Adrenal gland (tissue), 12 donors: ENCODE results near the gene BTBD6. TPM values are rescaled to one million over a fixed set of nuclear protein-coding genes. Genes with fewer than 3 reads are reported as not detected.
A peak's percentile ranks its signal among the peaks of the same experiment; 100 is the strongest.
"Not testable (repeated sequence)": the region's sequence is repeated elsewhere in the genome, so short reads cannot be mapped to it uniquely, and the experiment has no call there.

ENCODE experiments used
- DNase-seq, 7 donors: peaks; one replicate each; pipeline ENCODE4 v3.0.0-alpha.2; 2019 to 2020
- H3K27ac ChIP-seq, 5 donors: fragments of 200-600 bp; sonication (generic) in 4 of 5; 1 replicate in 3 of 5; 2 replicates in 2 of 5; pipeline versions ENCODE4 v1.5.1 to v1.8.0; 2016 to 2020; ENCODE audit warnings: mild to moderate bottlenecking in 1 of 5
- H3K27me3 ChIP-seq: fragments of 200-600 bp; 2 replicates; pipeline ENCODE4 v1.8.0; 2021
- H3K36me3 ChIP-seq, 2 donors: fragments of 200-600 bp; replicated peaks in 1 of 2; 1 replicate in 1 of 2; 2 replicates in 1 of 2; pipeline versions ENCODE4 v1.5.1 to v1.8.0; 2018 to 2022
- H3K4me1 ChIP-seq, 2 donors: fragments of 200-600 bp; replicated peaks in 1 of 2; 1 replicate in 1 of 2; 2 replicates in 1 of 2; pipeline versions ENCODE4 v1.5.1 to v1.8.0; 2018 to 2021
- H3K4me3 ChIP-seq, 4 donors: fragments of 200-600 bp; sonication (generic) in 3 of 4; one replicate each; pipeline ENCODE4 v1.5.1; 2016 to 2018
- H3K9me3 ChIP-seq, 3 donors: fragments of 200-600 bp; sonication (generic) in 1 of 3; replicated peaks in 1 of 3; 1 replicate in 2 of 3; 2 replicates in 1 of 3; pipeline versions ENCODE4 v1.5.1 to v1.8.0; 2016 to 2021
- CTCF ChIP-seq, 6 experiments: fragments of 450-650 bp in 4 of 6; fragments of 200-600 bp in 2 of 6; sonication (generic) in 1 of 6; IDR thresholded peaks; 1 replicate in 5 of 6; 2 replicates in 1 of 6; pipeline versions ENCODE4 v1.5.1 to v1.8.0; 2016 to 2021; ENCODE audit warnings: antibody characterized with exemption in 6 of 6, mild to moderate bottlenecking in 2 of 6, moderate library complexity in 1 of 6
- POLR2A ChIP-seq, 2 donors: fragments of 450-650 bp; IDR thresholded peaks; one replicate each; pipeline ENCODE4 v1.6.1; 2017; ENCODE audit warnings: antibody characterized with exemption in 2 of 2, mild to moderate bottlenecking in 2 of 2, moderate library complexity in 1 of 2
- WGBS, 4 donors: extraction: QIAGEN DNeasy Blood & Tissue Kit in 2 of 4; methylation state at CpG; one replicate each; pipeline versions ENCODE4 v1.1.5 to v1.1.7; 2013 to 2017; 5-methylcytosine and 5-hydroxymethylcytosine counted together
- intact Hi-C, 2 donors: fragments of 100-400 bp; cut with DNase I; formaldehyde crosslinking; loops; one replicate each; pipeline versions ENCODE4 v1.14.1 to v1.15.0; 2022 to 2023
- polyA plus RNA-seq, 3 donors: library from polyadenylated mRNA; stranded (reverse); fragments of 200-250 nt in 2 of 3; fragments of 350-450 nt in 1 of 3; fragmentation: Illumina TruSeq in 1 of 3; extraction: RNeasy Lipid Tissue Mini Kit (QIAGEN cat#74804) in 1 of 3; gene quantifications; one replicate each; pipeline ENCODE4 v1.2.3, GENCODE V29; 2013 to 2014
- total RNA-seq, 9 donors: library from RNA; depleted of rRNA in 4 of 9; stranded (reverse); fragments of >200 nt in 4 of 9; fragments of 120-200 nt in 1 of 9; fragmentation: NEBNext Ultra II Directional in 1 of 9; extraction: Animal tissue kit (Norgen Biotek cat#: 25700) in 1 of 9; gene quantifications; one replicate each; pipeline versions ENCODE4 v1.1.0 to v1.2.4, GENCODE V29; 2013 to 2023
- donor health status: healthy with polysubstance abuse.
- donor health status: Bipolar disorder and iron deficiency.
- donor health status: DM: yes; HTN: yes; CAD: no.
- donor health status: DM: no; HTN: no; CAD: no.
- donor health status: DM: no; HTN: no; CAD: no.
- donor health status: DM: yes; HTN: yes; CAD: no.

BTBD6 gene
- total and polyA plus RNA-seq, 12 donors, result 14.3 to 78.5 (median 33.6) TPM

GRCh38 chr14:105294142-105294597 is 45.8 kb downstream of the BTBD6 start:
- 27 to 50% (median 50%) methylated on average over 10 to 15 of the region's 15 CpGs; no CpG with 5 or more reads in 1 of the 4 donors for WGBS, 4 donors
- H3K27me3 ChIP-seq, result no peaks in the 10 kb centered on the region
- H3K9me3 ChIP-seq, result no peaks in the 10 kb centered on the region
- DNase-seq, result peak; percentile 57 to 95 (median 71)
- H3K36me3 ChIP-seq, result no peaks in the 10 kb centered on the region
- intact Hi-C loops, result no loop called here
- peaks cover 9 to 24% of the 10 kb centered on the region in 2 donors for H3K4me1 ChIP-seq
- H3K4me3 ChIP-seq, result no peak overlapping the region
- peak overlapping the region in 2 of 5 donors; percentile 50 to 76 for H3K27ac ChIP-seq
- TF ChIP-seq CTCF (IDR thresholded peaks at IDR 0.05) (peak in 1 of 6 experiments; percentile 29), POLR2A (IDR thresholded peaks at IDR 0.05) (peak; percentile 29 to 43)

- H3K9me3 ChIP-seq, DNase-seq, H3K4me3 ChIP-seq, H3K36me3 ChIP-seq, intact Hi-C loops, H3K27ac ChIP-seq, H3K27me3 ChIP-seq: not testable (repeated sequence)
- 96 to 98% (median 97%) methylated on average over 11 of the region's 11 CpGs for WGBS, 4 donors
- H3K4me1 ChIP-seq, result peaks cover 14 to 39% of the 10 kb centered on the region in 2 donors
These were observed 49.0 kb downstream of the BTBD6 start for GRCh38 chr14:105297311-105297710.

GRCh38 chr14:105299654-105300541 is 51.6 kb downstream of the BTBD6 start:
- H3K27me3 ChIP-seq, result no peaks in the 10 kb centered on the region
- intact Hi-C loops, result no loop called here
- H3K36me3 ChIP-seq, result no peaks in the 10 kb centered on the region
- peak overlapping the region; percentile 19 to 92 (median 71) for H3K4me3 ChIP-seq
- TF ChIP-seq CTCF (IDR thresholded peaks at IDR 0.05) (no peak), POLR2A (IDR thresholded peaks at IDR 0.05) (no peak)
- WGBS, 4 donors, result 5 to 23% (median 8%) methylated on average over 9 to 54 of the region's 54 CpGs
- peak in 6 of 7 donors; percentile 40 to 70 (median 60) for DNase-seq
- no peaks in the 10 kb centered on the region for H3K9me3 ChIP-seq
- peaks cover 5 to 15% of the 10 kb centered on the region in 2 donors for H3K4me1 ChIP-seq
- peak overlapping the region; percentile 17 to 97 (median 96) for H3K27ac ChIP-seq

Other genes starting within 250 kb of the BTBD6 start
- gene CDCA4, start 227.4 kb upstream of the BTBD6 start, total RNA-seq, result 10 to 100 TPM in 1 of 9 donors, 1 to 10 TPM in 7, under 1 TPM in 1; 0.66 to 10.5 (median 4.0) TPM
- gene CDCA4, start 227.4 kb upstream of the BTBD6 start, polyA plus RNA-seq, result 1 to 10 TPM; 1.9 to 6.8 (median 4.9) TPM
- 10 to 100 TPM in 1 of 9 donors, 1 to 10 TPM in 6, under 1 TPM in 2; 0.17 to 11.7 (median 2.0) TPM for gene GPR132, start 183.1 kb upstream of the BTBD6 start, total RNA-seq
- gene GPR132, start 183.1 kb upstream of the BTBD6 start, polyA plus RNA-seq, result 1 to 10 TPM in 1 of 3 donors, under 1 TPM in 2; 0.57 to 1.8 (median 0.91) TPM
- 1 to 10 TPM in 8 of 9 donors, under 1 TPM in 1; 0.83 to 5.7 (median 3.8) TPM for gene JAG2, start 79.8 kb upstream of the BTBD6 start, total RNA-seq
- 10 to 100 TPM in 2 of 3 donors, under 1 TPM in 1; 0.93 to 16.2 (median 12.7) TPM for gene JAG2, start 79.8 kb upstream of the BTBD6 start, polyA plus RNA-seq
- 10 to 100 TPM; 13.4 to 55.8 (median 34.4) TPM for gene NUDT14, start 67.2 kb upstream of the BTBD6 start, total RNA-seq
- gene NUDT14, start 67.2 kb upstream of the BTBD6 start, polyA plus RNA-seq, result 10 to 100 TPM in 2 of 3 donors, 1 to 10 TPM in 1; 4.1 to 49.1 (median 48.0) TPM
- gene BRF1, start 52.5 kb downstream of the BTBD6 start, total RNA-seq, result 10 to 100 TPM; 14.0 to 96.9 (median 39.2) TPM
- gene BRF1, start 52.5 kb downstream of the BTBD6 start, polyA plus RNA-seq, result 10 to 100 TPM; 20.0 to 94.3 (median 35.8) TPM
- gene PACS2, start 66.2 kb downstream of the BTBD6 start, total RNA-seq, result 100 to 1,000 TPM in 3 of 9 donors, 10 to 100 TPM in 6; 19.5 to 112 (median 71.5) TPM
- 100 to 1,000 TPM in 1 of 3 donors, 10 to 100 TPM in 2; 20.4 to 221 (median 94.2) TPM for gene PACS2, start 66.2 kb downstream of the BTBD6 start, polyA plus RNA-seq
- gene TEX22, start 150.0 kb downstream of the BTBD6 start, total RNA-seq, result 1 to 10 TPM in 4 of 9 donors, under 1 TPM in 2, not detected in 3; 0.17 to 2.8 (median 1.2) TPM
- gene TEX22, start 150.0 kb downstream of the BTBD6 start, polyA plus RNA-seq, result under 1 TPM; 0.20 to 0.38 (median 0.24) TPM
- 100 to 1,000 TPM in 2 of 9 donors, 10 to 100 TPM in 7; 26.8 to 102 (median 58.8) TPM for gene MTA1, start 171.3 kb downstream of the BTBD6 start, total RNA-seq
- 100 to 1,000 TPM in 2 of 3 donors, 10 to 100 TPM in 1; 11.8 to 270 (median 142) TPM for gene MTA1, start 171.3 kb downstream of the BTBD6 start, polyA plus RNA-seq
- gene CRIP2, start 226.3 kb downstream of the BTBD6 start, total RNA-seq, result 10 to 100 TPM; 20.7 to 90.6 (median 50.9) TPM
- 100 to 1,000 TPM in 2 of 3 donors, 1 to 10 TPM in 1; 5.9 to 193 (median 141) TPM for gene CRIP2, start 226.3 kb downstream of the BTBD6 start, polyA plus RNA-seq
- 10 to 100 TPM in 3 of 9 donors, 1 to 10 TPM in 6; 1.9 to 20.0 (median 9.1) TPM for gene CRIP1, start 238.4 kb downstream of the BTBD6 start, total RNA-seq
- gene CRIP1, start 238.4 kb downstream of the BTBD6 start, polyA plus RNA-seq, result 100 to 1,000 TPM in 1 of 3 donors, 10 to 100 TPM in 1, 1 to 10 TPM in 1; 5.9 to 157 (median 80.3) TPM
- gene TEDC1, start 242.7 kb downstream of the BTBD6 start, total RNA-seq, result 1 to 10 TPM; 1.4 to 6.2 (median 3.3) TPM
- gene TEDC1, start 242.7 kb downstream of the BTBD6 start, polyA plus RNA-seq, result 10 to 100 TPM in 2 of 3 donors, under 1 TPM in 1; 0.24 to 19.1 (median 12.7) TPM